Gastrocnemius medialis (tissue), 4 donors: ENCODE data around the gene PRR20G.

Experiments
- POLR2A ChIP-seq, 2 donors: fragments of 450-650 bp; IDR thresholded peaks; one replicate each; pipeline ENCODE4 v1.6.1; 2017; ENCODE audit warnings: antibody characterized with exemption in 2 of 2, mild to moderate bottlenecking in 2 of 2, moderate library complexity in 2 of 2
- TF ChIP-seq, protein P1 (sequence below), 5 experiments: fragments of 450-650 bp in 3 of 5; fragments of 200-600 bp in 2 of 5; sonication (generic) in 2 of 5; IDR thresholded peaks in 4 of 5; conservative IDR thresholded peaks in 1 of 5; 1 replicate in 4 of 5; 2 replicates in 1 of 5; pipeline ENCODE4 v1.5.1; 2016 to 2019; ENCODE audit warnings: antibody characterized with exemption in 5 of 5, mild to moderate bottlenecking in 3 of 5, moderate library complexity in 3 of 5

DNA sequence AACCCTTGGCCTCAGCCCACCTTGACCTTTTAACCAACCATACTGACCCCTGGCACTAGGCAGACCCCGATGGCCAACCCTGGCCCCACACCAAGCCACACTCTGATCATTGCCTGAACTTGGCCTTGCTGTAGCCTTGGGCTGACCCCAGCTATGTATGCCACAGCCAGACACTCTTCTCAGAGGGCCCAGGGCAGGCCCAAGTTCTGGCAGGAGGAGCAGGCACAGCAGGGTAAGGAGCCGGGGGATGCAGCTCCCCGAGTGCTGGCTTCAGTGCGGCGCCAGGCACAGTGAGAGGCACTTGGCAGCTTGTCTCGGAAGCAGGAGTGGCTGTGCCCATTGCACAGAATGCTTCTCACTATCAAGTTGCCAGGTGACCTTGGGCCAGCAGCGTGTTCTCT, 22.3 kb downstream of the PRR20G start:
- TF ChIP-seq POLR2A (IDR thresholded peaks at IDR 0.05): no peak
- TF ChIP-seq, protein P1, sequence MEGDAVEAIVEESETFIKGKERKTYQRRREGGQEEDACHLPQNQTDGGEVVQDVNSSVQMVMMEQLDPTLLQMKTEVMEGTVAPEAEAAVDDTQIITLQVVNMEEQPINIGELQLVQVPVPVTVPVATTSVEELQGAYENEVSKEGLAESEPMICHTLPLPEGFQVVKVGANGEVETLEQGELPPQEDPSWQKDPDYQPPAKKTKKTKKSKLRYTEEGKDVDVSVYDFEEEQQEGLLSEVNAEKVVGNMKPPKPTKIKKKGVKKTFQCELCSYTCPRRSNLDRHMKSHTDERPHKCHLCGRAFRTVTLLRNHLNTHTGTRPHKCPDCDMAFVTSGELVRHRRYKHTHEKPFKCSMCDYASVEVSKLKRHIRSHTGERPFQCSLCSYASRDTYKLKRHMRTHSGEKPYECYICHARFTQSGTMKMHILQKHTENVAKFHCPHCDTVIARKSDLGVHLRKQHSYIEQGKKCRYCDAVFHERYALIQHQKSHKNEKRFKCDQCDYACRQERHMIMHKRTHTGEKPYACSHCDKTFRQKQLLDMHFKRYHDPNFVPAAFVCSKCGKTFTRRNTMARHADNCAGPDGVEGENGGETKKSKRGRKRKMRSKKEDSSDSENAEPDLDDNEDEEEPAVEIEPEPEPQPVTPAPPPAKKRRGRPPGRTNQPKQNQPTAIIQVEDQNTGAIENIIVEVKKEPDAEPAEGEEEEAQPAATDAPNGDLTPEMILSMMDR (IDR thresholded peaks at IDR 0.05 in 4 of 5, conservative IDR thresholded peaks at IDR 0.05 in 1 of 5): no peak
